HAP-1 (cell line): Measurements from ENCODE around the gene SMCHD1.
"Not testable (repeated sequence)": the region's sequence is repeated elsewhere in the genome, so short reads cannot be mapped to it uniquely, and the experiment has no call there.

ENCODE experiments used
- DNase-seq, 2 experiments: peaks; one replicate each; pipeline ENCODE4 v3.0.0-alpha.2; 2016 to 2020; ENCODE audit warnings: low spot score in 2 of 2
- H3K27me3 ChIP-seq: fragments of 250-450 bp; sonication (Bioruptor Pico); 2 replicates; pipeline ENCODE4 v1.5.1; 2020; ENCODE audit warnings: low read depth, mild to moderate bottlenecking, moderate library complexity
- H3K36me3 ChIP-seq: fragments of 250-450 bp; sonication (Bioruptor Pico); replicated peaks from 2 replicates; pipeline ENCODE4 v1.5.1; 2020; ENCODE audit warnings: mild to moderate bottlenecking
- H3K4me1 ChIP-seq: fragments of 250-450 bp; sonication (Bioruptor Pico); 2 replicates; pipeline ENCODE4 v1.5.1; 2020; ENCODE audit warnings: mild to moderate bottlenecking
- H3K4me3 ChIP-seq: fragments of 250-450 bp; sonication (Bioruptor Pico); 2 replicates; pipeline ENCODE4 v1.5.1; 2020; ENCODE audit warnings: mild to moderate bottlenecking, moderate library complexity
- H3K9me3 ChIP-seq: fragments of 250-450 bp; sonication (Bioruptor Pico); 2 replicates; pipeline ENCODE4 v1.5.1; 2020; ENCODE audit warnings: mild to moderate bottlenecking, moderate library complexity
- in situ Hi-C: fragments of 300-500 bp; cut with MboI; formaldehyde crosslinking; loops from 3 replicates; pipeline ENCODE4 v1.14.3; 2020; ENCODE audit warnings: low sequenced_read_pairs, inconsistent platforms, mixed read lengths

Gene SMCHD1

GRCh38 chr18:2848247-2849246 lies 193.0 kb downstream of the SMCHD1 start:
- Histone ChIP-seq H3K4me3 (peak overlapping the region; percentile 6; the same call in 1 of the 2 replicates), H3K9me3 (no peaks in the 10 kb centered on the region), H3K36me3 (no peaks in the 10 kb centered on the region), H3K27me3 (peaks cover 57% of the 10 kb centered on the region), H3K4me1 (no peaks in the 10 kb centered on the region)
- in situ Hi-C loops, result no loop called here
- no peak for DNase-seq

GRCh38 chr18:2850816-2851215 lies 195.3 kb downstream of the SMCHD1 start:
- Histone ChIP-seq H3K4me1 (no peaks in the 10 kb centered on the region), H3K27me3 (peaks cover 36% of the 10 kb centered on the region), H3K36me3 (no peaks in the 10 kb centered on the region), H3K4me3 (no peak overlapping the region), H3K9me3 (no peaks in the 10 kb centered on the region)
- no peak for DNase-seq
- in situ Hi-C loops, result no loop called here

GRCh38 chr18:2851771-2852170 lies 196.2 kb downstream of the SMCHD1 start:
- H3K4me1 ChIP-seq, result no peaks in the 10 kb centered on the region
- no peaks in the 10 kb centered on the region for H3K9me3 ChIP-seq
- no peak overlapping the region for H3K4me3 ChIP-seq
- in situ Hi-C loops, result no loop called here
- DNase-seq, result no peak
- H3K27me3 ChIP-seq, result peaks cover 27% of the 10 kb centered on the region
- no peaks in the 10 kb centered on the region for H3K36me3 ChIP-seq

GRCh38 chr18:2852460-2852859 lies 196.9 kb downstream of the SMCHD1 start:
- DNase-seq, in situ Hi-C loops, H3K4me3 ChIP-seq, H3K4me1 ChIP-seq, H3K36me3 ChIP-seq, H3K9me3 ChIP-seq: not testable (repeated sequence)
- peaks cover 22% of the 10 kb centered on the region for H3K27me3 ChIP-seq

DNA sequence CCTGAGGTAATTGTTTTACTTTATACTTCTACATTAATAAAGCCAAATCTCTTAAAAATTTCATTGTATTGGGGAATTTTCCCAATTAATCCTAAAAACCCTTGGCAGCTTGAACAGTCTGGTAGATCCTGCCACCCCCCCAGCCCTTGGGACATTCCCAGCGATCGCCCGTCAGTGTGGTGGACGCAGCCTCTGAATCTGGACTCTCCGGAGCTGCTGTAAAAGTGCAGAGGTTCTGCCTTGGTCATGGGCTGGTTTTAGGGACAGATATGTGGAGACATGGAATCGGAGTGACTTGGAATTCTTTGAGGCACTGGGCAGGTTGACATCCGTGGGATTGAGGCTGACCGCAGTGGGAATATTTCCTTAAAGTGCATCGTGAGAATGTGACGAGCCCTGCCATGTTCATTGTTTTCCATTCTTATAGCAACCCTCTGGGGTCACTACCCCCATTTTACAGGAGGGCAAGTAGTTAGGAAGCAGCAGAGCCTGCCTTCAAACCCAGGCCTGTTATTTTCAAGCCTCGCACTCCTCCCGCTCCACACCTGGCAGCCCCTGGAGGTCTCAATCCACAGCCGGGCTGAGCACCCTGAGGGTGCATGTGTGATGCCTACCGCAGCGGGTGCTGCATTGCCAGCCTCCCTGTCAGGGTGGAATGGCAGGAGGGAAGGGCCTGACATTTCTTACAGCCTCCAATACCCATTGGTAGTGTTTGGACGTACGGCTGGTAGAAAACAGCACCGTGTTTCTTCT lies 197.8 kb downstream of the SMCHD1 start:
- no peaks in the 10 kb centered on the region for H3K36me3 ChIP-seq
- no peak overlapping the region for H3K4me3 ChIP-seq
- in situ Hi-C loops, result no loop called here
- peaks cover 14% of the 10 kb centered on the region for H3K27me3 ChIP-seq
- no peaks in the 10 kb centered on the region for H3K9me3 ChIP-seq
- no peak for DNase-seq
- no peaks in the 10 kb centered on the region for H3K4me1 ChIP-seq

GRCh38 chr18:2853926-2854664 lies 198.6 kb downstream of the SMCHD1 start:
- in situ Hi-C loops, result no loop called here
- peaks cover 6% of the 10 kb centered on the region for H3K27me3 ChIP-seq
- no peaks in the 10 kb centered on the region for H3K36me3 ChIP-seq
- no peak overlapping the region for H3K4me3 ChIP-seq
- DNase-seq, result no peak
- no peaks in the 10 kb centered on the region for H3K4me1 ChIP-seq
- H3K9me3 ChIP-seq, result no peaks in the 10 kb centered on the region
